GM18873 (cell line): ENCODE data around the gene MED15.
"Not testable (repeated sequence)": the region's sequence is repeated elsewhere in the genome, so short reads cannot be mapped to it uniquely, and the experiment has no call there.

ENCODE experiments used
- ATAC-seq: cut with Tn5 transposase; IDR thresholded peaks from one replicate; pipeline ENCODE4 v1.9.1; 2021; ENCODE audit warnings: mild to moderate bottlenecking, moderate library complexity, moderate number of reproducible peaks; ENCODE audit not compliant: unreplicated experiment, low FRiP score

The MED15 gene

DNA sequence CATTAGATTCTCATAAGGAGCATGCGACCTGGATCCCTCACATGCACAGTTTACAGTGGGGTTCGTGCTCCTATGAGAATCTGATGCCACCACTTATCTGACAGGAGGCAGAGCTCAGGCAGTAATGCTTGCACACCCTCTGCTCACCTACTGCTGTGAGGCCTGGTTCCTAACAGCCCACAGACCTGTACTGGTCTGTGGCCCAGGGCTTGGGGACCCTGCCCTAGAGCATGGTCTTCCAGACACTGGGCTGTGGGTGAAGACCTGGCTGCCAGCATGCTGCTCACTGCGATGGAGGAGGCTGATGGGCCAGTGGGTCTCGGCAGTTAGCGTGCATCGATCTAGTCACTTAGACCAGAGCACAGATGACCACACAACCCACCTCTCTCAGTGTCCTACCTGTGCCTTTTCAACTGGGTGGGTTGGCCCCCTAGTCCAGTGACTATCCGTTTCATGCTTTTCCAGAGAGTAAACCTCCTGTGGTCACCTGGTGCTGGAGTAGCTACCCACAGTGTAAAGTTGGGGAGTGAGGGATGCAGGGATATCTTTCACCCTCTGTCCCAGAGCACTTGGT, 21.1 kb downstream of the MED15 start:
- no peak for ATAC-seq

DNA sequence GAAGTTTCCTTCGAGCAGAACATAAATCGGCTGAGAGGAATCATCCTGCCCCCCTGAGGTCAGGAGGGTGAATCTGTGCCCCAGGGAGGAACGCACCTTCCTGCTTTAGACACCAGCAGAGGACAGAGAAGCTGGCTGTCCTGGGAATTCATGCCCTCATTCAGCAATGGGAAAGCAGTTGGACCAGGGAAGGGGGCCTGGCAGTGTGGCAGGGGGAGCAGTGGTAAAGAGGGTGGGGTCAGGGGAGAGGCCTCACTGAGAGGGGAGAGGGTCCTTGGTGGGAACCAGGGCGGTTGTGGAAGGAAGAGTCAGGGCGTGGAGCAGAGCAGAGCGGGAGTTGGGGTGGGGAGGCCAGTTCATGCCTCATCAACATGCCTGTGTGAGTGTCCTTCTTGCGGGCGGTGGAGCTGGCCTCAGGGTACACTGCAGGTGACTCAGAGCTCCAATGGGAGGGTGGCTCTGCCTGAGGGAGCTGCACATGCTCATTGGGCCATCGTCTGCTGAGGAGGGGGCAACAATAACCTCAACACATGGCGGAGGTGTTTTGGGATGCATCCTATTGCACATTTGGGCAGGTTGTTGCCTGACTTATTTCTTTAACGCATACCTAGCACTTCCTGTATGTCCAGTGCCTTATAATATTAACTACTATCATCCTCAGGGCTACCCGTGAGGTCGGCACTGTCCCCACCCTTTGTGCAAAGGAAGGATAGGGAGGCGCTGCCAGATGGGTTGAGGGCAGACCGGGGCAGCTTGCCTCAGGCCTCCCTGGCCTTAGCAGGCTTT, 23.2 kb downstream of the MED15 start:
- ATAC-seq: no peak

DNA sequence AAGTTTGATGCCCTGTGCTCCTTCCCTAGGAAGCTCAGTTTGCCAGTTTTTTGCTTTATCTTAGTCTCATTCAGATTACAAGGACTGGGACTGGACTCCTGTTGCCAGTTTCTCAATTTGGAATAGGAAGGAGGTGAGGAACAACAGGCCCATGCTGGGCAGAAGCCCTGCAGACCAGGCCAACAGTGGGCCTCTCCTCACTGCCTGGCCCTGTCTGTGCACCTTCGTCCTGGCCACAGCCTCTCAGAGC, 23.7 kb downstream of the MED15 start:
- no peak for ATAC-seq

DNA sequence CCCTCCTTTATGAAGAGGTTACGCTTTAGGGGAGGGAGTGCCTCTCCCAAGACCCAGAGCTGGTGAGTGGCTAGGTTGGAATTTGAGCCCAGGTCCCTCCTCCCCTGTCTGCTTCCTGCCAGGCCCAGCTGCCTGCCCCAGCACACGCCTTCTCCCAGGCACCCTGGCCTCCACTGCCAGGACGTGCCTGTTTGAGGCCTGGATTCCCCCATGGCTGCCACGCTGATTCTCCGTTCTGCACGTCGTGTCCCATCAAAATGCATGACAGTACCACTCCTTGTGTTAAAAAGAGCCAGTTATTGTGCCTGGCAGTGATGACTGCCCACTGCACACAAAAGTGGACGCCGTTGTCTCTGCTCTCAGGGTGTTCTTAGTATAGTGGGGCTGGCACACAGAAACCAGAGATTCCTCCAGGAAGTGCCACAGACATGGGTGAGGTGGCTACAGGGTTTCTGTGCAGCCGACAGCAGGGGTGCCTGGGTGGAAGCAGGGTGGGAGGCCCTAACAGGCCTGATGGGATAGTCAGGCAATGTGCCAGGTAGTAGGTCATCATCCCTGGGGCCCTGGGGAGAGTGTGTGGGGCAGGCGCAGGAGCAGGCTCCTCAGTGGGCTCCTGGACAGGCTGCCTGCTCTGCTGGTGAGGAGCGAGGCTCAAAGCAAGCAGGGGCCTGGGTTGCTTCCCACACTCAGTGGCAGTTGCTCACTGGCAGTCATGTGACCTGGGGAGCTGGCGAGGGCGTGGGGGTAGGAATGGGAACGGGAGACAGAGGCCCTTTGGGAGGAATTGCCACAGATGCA, 24.2 kb downstream of the MED15 start:
- no peak for ATAC-seq

DNA sequence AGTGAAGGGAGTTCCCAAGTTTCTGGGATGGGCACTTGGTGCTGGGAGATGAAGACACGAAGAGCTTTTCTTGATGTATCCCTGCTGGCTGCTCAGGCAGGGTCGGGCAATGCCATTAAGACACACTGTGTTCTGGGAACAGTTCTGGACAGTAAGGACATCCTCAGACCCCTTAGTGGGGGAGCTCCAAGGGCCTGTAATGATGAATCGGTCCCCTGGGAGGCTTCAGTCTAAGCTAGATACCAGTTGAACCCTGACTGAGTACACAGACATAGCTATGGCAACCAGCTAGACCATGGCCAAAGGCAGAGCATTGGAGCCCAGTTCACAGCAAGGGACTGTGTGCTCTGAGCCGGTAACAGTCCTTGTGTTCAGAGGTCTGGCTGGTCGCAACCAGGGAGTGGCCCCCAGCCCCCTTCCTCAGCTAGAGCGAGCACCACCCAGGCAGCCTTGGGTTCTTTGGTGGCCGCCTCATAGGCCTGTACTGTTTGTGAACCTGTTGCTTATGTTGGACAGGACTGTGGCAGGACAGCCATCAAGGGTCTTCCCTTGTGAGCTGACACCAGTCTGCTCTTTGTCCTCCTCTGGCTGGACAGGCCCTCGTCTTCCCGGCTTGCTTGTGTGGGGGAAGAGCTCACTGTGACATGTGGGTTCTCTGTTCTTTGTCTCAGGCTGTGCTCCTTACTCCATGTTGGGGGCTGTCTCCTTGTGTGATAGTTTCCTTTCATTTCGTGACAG, 25.0 kb downstream of the MED15 start:
- ATAC-seq: no peak

DNA sequence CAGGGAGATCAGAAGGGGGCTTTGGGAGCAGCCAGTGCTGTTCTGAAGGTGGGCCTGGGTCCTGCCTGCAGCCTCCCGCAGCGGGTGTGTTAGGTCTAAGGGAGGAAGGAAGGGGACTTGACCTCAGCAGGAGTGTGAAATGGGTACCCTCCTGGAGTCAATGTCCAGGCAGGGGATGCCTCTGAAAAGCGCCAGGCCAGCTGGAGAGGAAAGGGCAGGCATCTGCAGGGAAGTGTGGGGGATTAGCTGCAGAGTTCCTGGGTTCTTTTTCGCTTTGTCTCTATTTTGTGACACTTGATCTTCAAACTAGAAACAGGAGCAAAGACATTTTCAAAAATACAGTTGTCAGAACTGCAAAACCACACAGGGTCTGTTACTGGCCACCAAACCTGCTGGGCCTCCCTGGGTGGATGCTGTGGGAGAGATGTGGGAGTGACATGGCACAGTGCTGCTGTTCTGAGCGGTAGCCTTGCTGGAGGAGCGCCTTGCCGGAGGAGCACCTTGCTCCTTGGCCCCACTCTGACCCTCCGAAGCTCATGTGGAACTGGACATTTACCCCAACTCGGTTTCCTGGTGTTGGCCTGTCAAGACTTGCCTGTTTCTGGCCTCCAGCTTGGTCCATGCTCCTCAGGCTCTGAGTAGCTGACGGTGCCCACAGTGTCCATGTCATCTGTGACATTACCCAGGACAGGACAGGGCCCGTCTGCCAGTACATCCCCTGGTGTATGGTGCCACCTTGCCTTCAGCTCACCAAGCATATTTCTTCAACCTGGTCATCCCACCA, 25.9 kb downstream of the MED15 start:
- ATAC-seq: no peak

DNA sequence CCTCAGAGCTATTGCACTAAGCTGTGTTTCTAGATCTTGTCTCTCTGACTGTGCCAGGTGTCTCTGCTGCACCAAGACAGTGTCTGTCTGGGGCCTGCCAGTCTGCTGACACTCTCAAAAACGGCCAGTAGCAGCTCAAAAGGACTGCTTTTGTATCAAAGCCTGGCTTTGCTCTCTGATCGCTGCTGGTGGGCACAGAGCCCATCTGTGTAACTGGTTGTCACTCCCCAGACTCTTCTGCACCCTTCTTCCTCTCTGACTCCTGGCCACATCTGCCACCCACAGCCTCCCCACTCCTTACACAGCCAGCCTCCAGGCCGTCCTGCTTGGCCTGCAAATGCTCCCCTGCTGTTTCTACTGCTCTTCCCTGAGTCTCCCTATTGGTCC, 26.5 kb downstream of the MED15 start:
- ATAC-seq: no peak

DNA sequence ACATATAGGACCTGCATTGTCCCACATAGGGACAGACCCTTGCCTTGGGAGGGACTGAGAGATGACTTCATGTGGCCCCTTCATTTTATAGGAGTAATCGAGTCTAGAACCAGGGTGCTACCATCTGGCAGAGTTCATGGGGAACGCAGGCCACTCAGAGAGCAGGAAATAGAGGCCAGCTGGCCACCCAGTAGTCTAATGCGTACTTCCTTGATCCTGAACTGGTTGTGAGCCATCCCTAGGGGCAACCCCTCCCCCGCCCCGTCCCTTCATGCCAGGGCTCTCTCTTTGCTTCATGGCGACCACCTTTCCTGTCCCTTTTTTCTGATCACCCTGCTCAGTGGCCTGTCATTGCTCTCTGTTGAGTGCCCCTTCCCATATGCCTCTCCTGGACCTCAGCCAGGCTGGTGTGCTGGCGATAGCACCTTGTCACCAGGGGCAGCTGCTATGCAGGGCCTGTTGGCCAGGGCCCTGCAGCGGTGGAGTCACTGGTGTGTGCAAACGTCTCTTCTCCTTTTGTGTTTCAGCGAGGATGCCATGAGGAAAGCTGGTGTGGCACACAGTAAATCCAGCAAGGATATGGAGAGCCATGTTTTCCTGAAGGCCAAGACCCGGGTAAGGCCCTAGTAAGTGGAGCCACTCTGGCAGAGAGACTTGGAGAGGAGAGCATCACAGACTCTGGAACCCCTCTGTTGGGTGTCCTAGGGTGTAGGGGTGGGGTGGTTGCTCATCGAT, 29.3 kb downstream of the MED15 start:
- no peak for ATAC-seq

DNA sequence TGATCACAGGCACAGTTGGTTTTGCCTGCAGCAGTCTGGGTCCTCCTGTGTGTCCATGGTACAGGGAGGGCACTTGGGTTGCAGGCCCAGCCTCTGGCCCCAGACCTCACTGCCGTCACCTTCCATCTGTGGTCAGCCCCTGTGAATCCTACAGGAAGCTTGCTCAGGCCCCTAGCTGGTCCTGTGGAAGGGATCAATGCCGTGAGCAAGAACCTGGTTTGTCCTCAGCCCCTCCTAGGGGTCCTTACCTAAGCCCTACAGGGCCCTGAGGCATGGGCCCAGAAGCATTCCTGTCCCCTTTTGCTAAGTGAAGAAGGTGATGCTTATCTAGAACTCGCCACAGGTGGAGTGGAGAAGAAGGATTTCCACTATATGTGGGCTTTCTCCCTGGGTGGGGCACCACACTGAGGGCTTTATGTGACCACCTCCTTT, 29.9 kb downstream of the MED15 start:
- no peak for ATAC-seq

DNA sequence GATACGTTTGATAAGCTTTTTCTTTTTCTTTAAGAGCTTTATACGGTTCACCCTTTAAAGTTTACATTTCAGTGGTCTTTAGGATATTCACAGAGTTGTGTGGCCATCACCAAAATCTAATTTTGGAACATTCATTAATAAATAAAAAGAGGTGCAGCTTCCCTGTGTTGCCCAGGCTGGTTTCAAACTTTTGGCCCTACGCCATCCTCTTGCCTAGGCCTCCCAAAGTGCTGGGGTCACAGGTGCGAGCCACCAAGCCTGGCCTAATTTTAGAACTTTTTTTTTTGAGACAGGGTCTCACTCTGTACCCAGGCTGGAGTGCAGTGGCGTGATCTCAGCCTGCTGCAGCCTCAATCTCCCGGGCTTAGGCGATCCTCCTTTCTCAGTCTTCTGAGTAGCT, 30.6 kb downstream of the MED15 start:
- no peak for ATAC-seq

DNA sequence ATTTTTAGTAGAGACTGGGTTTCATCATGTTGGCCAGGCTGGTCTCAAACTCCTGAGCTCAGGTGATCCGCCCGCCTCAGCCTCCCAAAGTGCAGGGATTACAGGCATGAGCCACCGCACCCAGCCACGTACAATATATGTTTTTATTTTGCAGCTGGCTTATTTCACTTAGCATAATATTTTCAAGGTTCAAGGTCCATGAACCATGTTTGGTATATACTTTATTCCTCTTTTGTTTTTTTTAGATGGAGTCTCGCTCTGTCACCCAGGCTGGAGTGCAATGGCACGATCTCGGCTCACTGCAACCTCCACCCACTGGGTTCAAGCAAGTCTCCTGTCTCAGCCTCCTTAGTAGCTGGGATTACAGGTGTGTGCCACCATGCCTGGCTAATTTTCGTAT, 31.5 kb downstream of the MED15 start:
- ATAC-seq: not testable (repeated sequence)

DNA sequence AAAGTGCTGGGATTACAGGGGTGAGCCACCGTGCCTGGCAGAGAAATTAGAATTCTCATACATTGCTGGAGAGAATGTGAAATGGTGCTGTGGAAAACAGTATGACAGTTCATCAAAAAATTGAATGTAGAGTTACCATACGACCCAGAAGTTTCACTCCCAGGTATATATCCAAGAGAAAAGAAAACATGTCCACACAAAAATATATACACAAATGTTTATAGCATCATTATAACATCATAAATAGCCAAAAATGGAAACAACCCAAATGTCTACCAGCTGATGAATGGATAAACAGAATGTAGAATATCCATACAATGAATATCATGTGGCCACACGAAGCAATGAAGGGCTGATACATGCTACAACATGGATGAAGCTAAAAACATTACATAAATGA, 34.6 kb downstream of the MED15 start:
- ATAC-seq: no peak

DNA sequence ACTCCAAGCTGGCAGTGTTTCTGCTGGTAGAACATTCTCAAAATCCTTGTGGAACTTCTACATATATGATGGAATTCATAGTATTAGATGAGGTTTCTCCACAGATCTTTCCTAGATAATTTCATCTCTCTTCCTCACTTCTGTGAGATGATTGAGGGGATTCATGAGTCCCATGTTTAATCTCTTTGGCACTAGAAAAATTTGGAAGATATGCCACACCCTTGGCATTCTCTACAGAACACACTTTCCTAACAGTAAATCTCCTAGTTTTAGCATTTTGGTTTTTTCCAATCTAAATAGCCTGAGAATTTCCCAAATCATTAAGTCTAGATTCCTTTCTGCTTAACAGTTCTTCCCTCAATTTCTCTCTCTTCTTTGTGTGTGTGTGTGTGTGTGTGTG, 35.3 kb downstream of the MED15 start:
- no peak for ATAC-seq

DNA sequence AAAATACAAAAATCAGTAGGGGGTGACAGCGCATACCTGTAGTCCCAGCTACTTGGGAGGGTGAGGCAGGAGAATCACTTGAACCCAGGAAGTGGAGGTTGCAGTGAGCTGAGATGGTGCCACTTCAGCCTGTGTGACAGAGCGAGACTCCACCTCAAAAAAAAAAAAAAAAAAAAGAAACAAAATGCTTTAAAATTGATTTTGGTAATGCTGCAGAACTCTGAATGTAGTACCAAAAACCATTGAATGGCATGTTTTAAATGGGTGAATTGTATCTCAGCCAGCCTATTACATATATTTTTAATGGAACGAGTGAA, 37.9 kb downstream of the MED15 start:
- not testable (repeated sequence) for ATAC-seq

DNA sequence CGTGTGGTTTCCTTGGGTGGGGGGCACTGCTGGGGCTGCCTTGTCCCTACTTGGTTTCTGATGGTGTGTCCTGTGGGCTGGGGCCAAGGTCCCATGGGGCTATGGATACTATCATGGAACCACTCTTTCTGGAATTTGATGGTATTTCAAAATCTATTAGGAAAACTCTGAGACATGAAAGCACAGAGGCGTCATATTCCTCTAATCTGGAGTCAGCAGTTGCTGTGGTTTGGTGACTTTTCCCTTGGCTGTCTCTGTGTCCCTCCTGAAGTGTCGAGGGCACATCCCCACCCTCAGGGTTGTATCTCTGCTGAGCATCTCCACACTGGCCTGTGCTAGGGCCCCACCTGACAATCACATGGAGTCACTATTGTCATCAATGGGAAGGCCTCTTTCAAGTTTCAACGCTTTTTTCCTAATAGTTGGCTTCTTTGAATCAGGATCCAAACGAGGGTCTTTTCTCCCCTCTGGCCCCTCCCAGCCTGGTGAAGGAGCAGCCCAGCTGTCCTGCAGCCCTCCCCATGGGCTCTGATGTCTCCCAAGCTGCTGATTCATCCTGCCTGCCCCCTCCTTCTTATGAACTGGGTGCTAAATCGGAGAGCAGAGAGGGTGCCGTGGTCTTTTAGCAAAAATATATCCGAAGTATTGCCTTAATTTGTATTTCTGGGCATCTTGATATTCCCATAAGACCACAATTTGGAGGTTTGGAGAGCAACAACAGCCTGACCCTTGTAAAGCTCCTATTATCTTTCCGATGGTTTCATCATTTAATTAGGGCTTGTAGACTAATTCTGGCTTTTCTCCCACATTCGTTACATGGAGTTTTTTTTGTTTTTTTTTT, 38.5 kb downstream of the MED15 start:
- ATAC-seq: no peak

DNA sequence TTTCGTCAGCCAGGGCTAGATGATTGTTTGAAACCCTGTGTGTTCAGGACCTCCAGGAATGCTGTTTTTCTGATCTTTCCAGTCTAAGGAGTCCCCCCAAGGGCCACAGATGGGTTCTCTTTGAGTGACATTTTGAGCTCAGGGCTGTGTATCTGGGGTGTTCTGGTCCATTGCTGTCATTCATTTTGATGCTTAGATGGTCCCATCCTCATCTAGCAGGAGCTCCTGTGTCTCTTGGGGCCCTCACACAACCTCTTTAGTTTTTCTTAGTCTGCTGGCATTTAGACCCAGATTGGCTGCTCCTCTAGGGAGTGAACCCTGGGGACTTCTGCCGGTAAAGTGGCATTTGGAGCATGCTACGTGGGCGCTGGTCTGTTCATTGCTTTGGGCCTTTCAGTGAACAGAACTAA, 39.1 kb downstream of the MED15 start:
- ATAC-seq: no peak

DNA sequence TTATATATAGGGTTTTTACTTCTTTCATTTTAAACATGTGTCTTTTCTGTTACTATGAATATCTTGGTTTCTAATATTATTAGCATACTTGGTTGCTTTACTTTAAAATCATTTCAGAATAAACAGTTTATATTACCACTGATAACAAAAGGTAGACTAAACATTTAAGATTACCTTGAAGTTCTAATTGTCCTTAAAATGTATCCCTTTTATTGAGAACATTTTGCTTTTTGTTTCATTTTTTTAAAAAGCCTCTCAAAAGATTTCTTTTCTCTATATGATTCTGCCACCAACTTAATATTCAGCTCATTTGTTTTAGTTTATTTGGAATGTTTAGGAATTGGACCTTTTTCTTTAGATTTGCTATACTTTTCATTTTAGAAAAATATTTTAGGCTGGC, 39.6 kb downstream of the MED15 start:
- ATAC-seq: no peak

DNA sequence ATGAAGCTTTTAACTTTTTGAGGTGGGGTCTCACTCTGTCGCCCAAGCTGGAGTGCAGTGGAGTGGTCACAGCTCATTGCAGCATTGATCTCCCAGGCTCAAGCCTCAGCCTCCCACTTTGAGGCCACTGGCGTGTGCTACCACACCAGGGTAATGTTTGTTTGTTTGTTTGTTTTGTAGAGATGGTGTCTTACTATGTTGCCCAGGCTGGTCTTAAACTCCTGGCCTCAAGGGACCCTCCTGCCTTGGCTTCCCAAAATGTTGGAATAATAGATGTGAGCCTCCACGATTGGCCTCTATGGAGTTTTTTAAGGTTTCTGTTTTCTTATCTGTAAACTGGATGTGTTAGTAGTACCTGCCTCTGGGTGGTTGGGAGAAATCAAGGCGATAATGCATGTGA, 41.4 kb downstream of the MED15 start:
- no peak for ATAC-seq

DNA sequence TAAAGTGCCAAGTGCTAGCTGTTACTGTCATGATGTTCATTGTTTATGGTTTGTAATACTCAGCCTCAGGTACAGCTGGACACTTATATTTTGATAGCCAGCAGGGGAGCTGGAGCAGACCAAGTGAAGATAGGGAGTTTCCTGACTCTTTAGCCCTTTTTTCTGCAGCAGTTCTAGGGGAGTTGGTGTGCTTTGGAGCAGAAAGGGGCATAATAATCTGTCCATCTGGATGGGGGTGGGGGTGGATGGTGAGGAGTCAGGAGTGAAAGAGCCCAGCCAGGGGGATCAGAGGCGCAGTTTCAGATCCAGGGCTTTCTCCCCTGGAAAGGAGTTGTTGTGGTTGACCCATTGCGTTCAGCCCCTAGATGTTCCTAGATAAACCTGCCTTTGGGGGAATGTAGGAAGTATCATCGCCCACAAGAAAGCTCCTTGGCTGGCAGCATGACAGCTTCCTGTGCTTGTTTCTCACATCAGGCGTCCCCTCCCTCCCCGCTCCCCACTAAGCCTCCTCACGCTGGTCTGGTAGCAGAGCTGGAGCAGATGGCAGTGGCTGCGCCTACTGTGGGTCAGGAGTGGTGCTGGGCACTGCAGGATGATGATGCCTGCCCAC, 41.9 kb downstream of the MED15 start:
- ATAC-seq: no peak
